ENCODE measurements around the gene KDM4B.

GRCh38 chr19:4932711-4933110 is 36.2 kb upstream of the KDM4B start:
- TF ChIP-seq POLR2A (IDR thresholded peaks at IDR 0.05) (no peak), CTCF (IDR thresholded peaks at IDR 0.05) (no peak), POLR2AphosphoS5 (IDR thresholded peaks at IDR 0.05) (no peak)

Measured in transverse colon (tissue), 4 donors.